PC-9 (cell line): ENCODE data around the gene SLC26A11. TPM values are rescaled to one million over a fixed set of nuclear protein-coding genes. Genes with fewer than 3 reads are reported as not detected.

ENCODE experiments used
- Bru-seq: library from RNA; stranded (reverse); fragments of 400-500 nt; gene quantifications from one replicate; lab custom pipeline; 2021; lab: Mats Ljungman, UMichigan
- BruChase-seq, 2 experiments: library from RNA; stranded (reverse); fragments of 400-500 nt; gene quantifications; one replicate each; lab custom pipeline; 2021; lab: Mats Ljungman, UMichigan
- BruUV-seq: library from RNA; stranded (reverse); fragments of 400-500 nt; replicated peaks from 2 replicates; lab custom pipeline; 2021; lab: Mats Ljungman, UMichigan
- CTCF ChIA-PET: fragments of 300-600 bp; sonication (Branson Sonifier 250); formaldehyde crosslinking; loops from one replicate; lab custom pipeline; 2022; ENCODE audit warnings: antibody characterized with exemption; lab: Charles Lee
- POLR2A ChIA-PET: fragments of 300-600 bp; sonication (Branson Sonifier 250); formaldehyde crosslinking; loops from one replicate; lab custom pipeline; 2022; ENCODE audit warnings: antibody characterized with exemption; ENCODE audit not compliant: unreplicated experiment; lab: Charles Lee
- DNase-seq, 2 experiments: peaks; one replicate each; pipeline versions ENCODE4 v3.0.0 to v3.0.0-alpha.2; 2015 to 2022; ENCODE audit warnings: mixed read lengths in 1 of 2
- H2AFZ ChIP-seq: fragments of 200-600 bp; sonication (generic); 2 replicates; pipeline ENCODE4 v1.8.1; 2017; ENCODE audit warnings: antibody characterized with exemption
- H3F3A ChIP-seq: fragments of 200-600 bp; sonication (generic); 2 replicates; pipeline ENCODE4 v1.8.1; 2017; ENCODE audit warnings: antibody characterized with exemption, mild to moderate bottlenecking, low read depth; ENCODE audit not compliant: insufficient read depth
- H3K27ac ChIP-seq: fragments of 200-600 bp; sonication (generic); 2 replicates; pipeline ENCODE4 v1.6.1; 2016; ENCODE audit warnings: mixed run types
- H3K27me3 ChIP-seq: fragments of 200-600 bp; sonication (generic); 2 replicates; pipeline ENCODE4 v1.6.1; 2016; ENCODE audit warnings: low read depth, mixed run types; ENCODE audit not compliant: insufficient read depth
- H3K36me3 ChIP-seq: fragments of 200-600 bp; sonication (generic); 2 replicates; pipeline ENCODE4 v1.6.1; 2016; ENCODE audit warnings: low read depth, mixed run types
- H3K4me1 ChIP-seq: fragments of 200-600 bp; sonication (generic); replicated peaks from 2 replicates; pipeline ENCODE4 v1.6.1; 2016; ENCODE audit warnings: mixed run types; ENCODE audit not compliant: insufficient read depth
- H3K4me2 ChIP-seq: fragments of 200-600 bp; sonication (generic); 2 replicates; pipeline ENCODE4 v1.6.1; 2017; ENCODE audit warnings: mixed run types
- H3K4me3 ChIP-seq: fragments of 200-600 bp; sonication (generic); 2 replicates; pipeline ENCODE4 v1.6.1; 2016; ENCODE audit warnings: mixed run types
- H3K79me2 ChIP-seq: fragments of 200-600 bp; sonication (generic); 2 replicates; pipeline ENCODE4 v1.6.1; 2017; ENCODE audit warnings: low read depth, mixed run types
- H3K9me2 ChIP-seq: fragments of 200-600 bp; sonication (generic); 2 replicates; pipeline ENCODE4 v1.8.1; 2017; ENCODE audit warnings: mild to moderate bottlenecking; ENCODE audit not compliant: insufficient read depth
- H3K9me3 ChIP-seq: fragments of 200-600 bp; sonication (generic); 2 replicates; pipeline ENCODE4 v1.8.1; 2016; ENCODE audit warnings: low read depth; ENCODE audit not compliant: insufficient read depth
- H4K20me1 ChIP-seq: fragments of 200-600 bp; sonication (generic); 2 replicates; pipeline ENCODE4 v1.8.1; 2017; ENCODE audit not compliant: insufficient read depth
- CTCF ChIP-seq: fragments of 200-600 bp; sonication (generic); conservative IDR thresholded peaks from 2 replicates; pipeline ENCODE4 v1.6.1; 2017; ENCODE audit warnings: mixed run types, antibody characterized with exemption, mild to moderate bottlenecking, moderate library complexity
- EZH2 ChIP-seq: fragments of 200-600 bp; sonication (generic); IDR thresholded peaks from 2 replicates; pipeline ENCODE4 v1.8.0; 2017; ENCODE audit warnings: antibody characterized with exemption, low read depth
- intact Hi-C: fragments of 100-400 bp; cut with micrococcal nuclease; formaldehyde crosslinking; loops from one replicate; pipeline ENCODE4 v1.10.0; 2022; ENCODE audit not compliant: unreplicated experiment
- long read RNA-seq: library from polyadenylated mRNA; stranded (forward); transcript quantifications from one replicate; pipeline ENCODE4 v2.0.0, GENCODE V29; 2022
- total RNA-seq: library from RNA; stranded (reverse); gene quantifications from 2 replicates; pipeline ENCODE4 v1.2.3, GENCODE V29; 2021

The SLC26A11 gene
- total RNA-seq, result 12.4 and 14.1 TPM in 2 replicates
- Bru-seq, nascent RNA, result percentile 42 among the genes with signal in this experiment
- percentile 56 among the genes with signal in this experiment for BruChase-seq, experiment 1, labeled RNA remaining after a 2-hour chase
- BruChase-seq, experiment 2, labeled RNA remaining after a 6-hour chase, result percentile 50 among the genes with signal in this experiment
- long read RNA-seq, transcript SLC26A11-201 (18 exons, 2,885 nt), result major isoform, 6 of 10 reads
- long read RNA-seq, partial matches to known transcripts, result 0 of 10 reads
- long read RNA-seq, other reads (novel, unspliced or antisense), result 3 of 10 reads

- Histone ChIP-seq H3K4me1 (peaks cover 6% of the 10 kb centered on the region; the same call in 1 of the 2 replicates), H3K36me3 (no peaks in the 10 kb centered on the region), H3K4me2 (peak within 1 kb of the TSS; percentile 96), H3K4me3 (peak within 1 kb of the TSS; percentile 71), H4K20me1 (no peaks in the 10 kb centered on the region; the same call in 1 of the 2 replicates), H2AFZ (peak within 1 kb of the TSS; percentile 80), H3K27ac (no peak within 1 kb of the TSS), H3K9me2 (no peaks in the 10 kb centered on the region), H3K27me3 (no peaks in the 10 kb centered on the region), H3F3A (no peaks in the 10 kb centered on the region), H3K79me2 (no peaks in the 10 kb centered on the region), H3K9me3 (no peaks in the 10 kb centered on the region)
- no TSS peak for BruUV-seq
- CTCF ChIA-PET, result no interaction called here
- TF ChIP-seq EZH2 (no peak), CTCF (no peak)
- intact Hi-C loops, result loop anchor here (1.0 kb wide), 1 partner anchor 34 kb away; no protein-coding TSS in a partner anchor
- peak; percentile 35 to 66 for DNase-seq
- POLR2A ChIA-PET, result interaction anchor here (0.5 to 0.6 kb wide), 2 partner anchors 9 to 136 kb away, joined by 3 to 4 read pairs; no protein-coding TSS in a partner anchor
Measured at GRCh38 chr17:80220054-80220735, at the start of gene SLC26A11, which contains the start of gene SGSH. TSS of gene SLC26A11 (plus strand) at chr17:80220427. CDS start at chr17:80221561, 1,134 bp downstream. TSS of gene SGSH (minus strand) at chr17:80220333. CDS start at chr17:80220313, 20 bp downstream.

- BruUV-seq, result no TSS peak
- Histone ChIP-seq H3K27ac (no peak overlapping the region), H2AFZ (no peak overlapping the region), H3K27me3 (no peaks in the 10 kb centered on the region), H3K4me1 (peaks cover 18% of the 10 kb centered on the region), H4K20me1 (no peaks in the 10 kb centered on the region), H3K9me2 (no peaks in the 10 kb centered on the region), H3K4me2 (no peak overlapping the region), H3K36me3 (no peaks in the 10 kb centered on the region), H3F3A (no peaks in the 10 kb centered on the region), H3K79me2 (no peaks in the 10 kb centered on the region), H3K9me3 (no peaks in the 10 kb centered on the region), H3K4me3 (no peak overlapping the region)
- DNase-seq, result no peak
- ChIA-PET CTCF (no interaction called here), POLR2A (interaction anchor here (0.5 kb wide), 1 partner anchor 26 kb away, joined by 5 read pairs; no protein-coding TSS in a partner anchor)
- intact Hi-C loops, result no loop called here
- no peak for TF ChIP-seq EZH2
Measured at GRCh38 chr17:80171681-80172080, 48.5 kb upstream of the SLC26A11 start.

GRCh38 chr17:80173126-80173525 lies 47.1 kb upstream of the SLC26A11 start:
- H3K27ac ChIP-seq, result no peak overlapping the region
- no peak for DNase-seq

More at GRCh38 chr17:80173126-80173525, 47.1 kb upstream of the SLC26A11 start:
- Histone ChIP-seq H4K20me1 (no peaks in the 10 kb centered on the region), H3K9me3 (no peaks in the 10 kb centered on the region), H3F3A (no peaks in the 10 kb centered on the region), H3K9me2 (no peaks in the 10 kb centered on the region), H3K4me2 (no peak overlapping the region), H3K4me1 (peaks cover 18% of the 10 kb centered on the region), H3K36me3 (no peaks in the 10 kb centered on the region), H3K27me3 (no peaks in the 10 kb centered on the region), H2AFZ (no peak overlapping the region), H3K79me2 (no peaks in the 10 kb centered on the region), H3K4me3 (no peak overlapping the region)
- intact Hi-C loops, result no loop called here
- no TSS peak for BruUV-seq
- TF ChIP-seq EZH2 (no peak), CTCF (no peak)
- CTCF ChIA-PET, result no interaction called here
- POLR2A ChIA-PET, result no interaction called here
